Measurements from ENCODE around the gene GNRHR. TPM values are rescaled to one million over a fixed set of nuclear protein-coding genes. Genes with fewer than 3 reads are reported as not detected.

The GNRHR gene
- polyA plus RNA-seq, 1 experiment: not detected

GRCh38 chr4:67725132-67725531 is 29.1 kb downstream of the GNRHR start:
- Histone ChIP-seq H3K27ac (ENCODE audit: low read depth, low read length) (no peak overlapping the region), H3K9me3 (ENCODE audit: control insufficient read depth, insufficient read depth, low read length) (peaks cover 4% of the 10 kb centered on the region), H3K4me3 (ENCODE audit: low read depth, low read length) (no peak overlapping the region), H3K27me3 (ENCODE audit: control insufficient read depth, insufficient read depth, low read length) (no peaks in the 10 kb centered on the region)
- ChIA-PET CTCF (interaction anchor here (3.3 kb wide), 1 partner anchor 25 kb away, joined by 14 read pairs; the partner anchor contains the start of gene UBA6), POLR2A (no interaction called here)
- DNase-seq (ENCODE audit: low read depth, low spot score): no peak
- TF ChIP-seq CTCF (IDR thresholded peaks at IDR 0.05; ENCODE audit: low read depth, low read length): no peak

GRCh38 chr4:67723949-67724348 is 30.2 kb downstream of the GNRHR start:
- Histone ChIP-seq H3K9me3 (ENCODE audit: control insufficient read depth, insufficient read depth, low read length) (peaks cover 4% of the 10 kb centered on the region), H3K27ac (ENCODE audit: low read depth, low read length) (no peak overlapping the region), H3K27me3 (ENCODE audit: control insufficient read depth, insufficient read depth, low read length) (no peaks in the 10 kb centered on the region), H3K4me3 (ENCODE audit: low read depth, low read length) (no peak overlapping the region)
- no peak for DNase-seq (ENCODE audit: low read depth, low spot score)
- ChIA-PET CTCF (interaction anchor here (0.7 to 3.3 kb wide), 2 partner anchors 9 to 24 kb away, joined by 3 to 14 read pairs; partner anchors contain the start of gene UBA6), POLR2A (no interaction called here)
- no peak for TF ChIP-seq CTCF (IDR thresholded peaks at IDR 0.05; ENCODE audit: low read depth, low read length)

GRCh38 chr4:67723341-67723740 is 30.8 kb downstream of the GNRHR start:
- CTCF ChIA-PET: interaction anchor here (0.7 to 3.6 kb wide), 4 partner anchors 8 to 23 kb away, joined by 3 to 28 read pairs (median 8); partner anchors contain the start of gene UBA6
- H3K4me3 ChIP-seq (ENCODE audit: low read depth, low read length): no peak overlapping the region
- DNase-seq (ENCODE audit: low read depth, low spot score): no peak
- H3K9me3 ChIP-seq (ENCODE audit: control insufficient read depth, insufficient read depth, low read length): peaks cover 4% of the 10 kb centered on the region
- no peaks in the 10 kb centered on the region for H3K27me3 ChIP-seq (ENCODE audit: control insufficient read depth, insufficient read depth, low read length)
- POLR2A ChIA-PET: no interaction called here
- TF ChIP-seq CTCF (IDR thresholded peaks at IDR 0.05; ENCODE audit: low read depth, low read length): no peak
- H3K27ac ChIP-seq (ENCODE audit: low read depth, low read length): no peak overlapping the region

- Histone ChIP-seq H3K27ac (ENCODE audit: low read depth, low read length) (no peak overlapping the region), H3K27me3 (ENCODE audit: control insufficient read depth, insufficient read depth, low read length) (no peaks in the 10 kb centered on the region), H3K9me3 (ENCODE audit: control insufficient read depth, insufficient read depth, low read length) (no peaks in the 10 kb centered on the region; the same call in none of the 2 replicates), H3K4me3 (ENCODE audit: low read depth, low read length) (no peak overlapping the region)
- POLR2A ChIA-PET: no interaction called here
- CTCF ChIA-PET: interaction anchor here (0.6 to 3.6 kb wide), 4 partner anchors 21 to 57 kb away, joined by 3 to 28 read pairs (median 4); partner anchors contain the start of gene UBA6
- no peak for TF ChIP-seq CTCF (IDR thresholded peaks at IDR 0.05; ENCODE audit: low read depth, low read length)
- DNase-seq (ENCODE audit: low read depth, low spot score): no peak
These were observed 32.2 kb downstream of the GNRHR start for GRCh38 chr4:67721770-67722597.

- no peaks in the 10 kb centered on the region for H3K27me3 ChIP-seq (ENCODE audit: control insufficient read depth, insufficient read depth, low read length)
- DNase-seq (ENCODE audit: low read depth, low spot score): no peak
- no peak overlapping the region for H3K27ac ChIP-seq (ENCODE audit: low read depth, low read length)
- H3K4me3 ChIP-seq (ENCODE audit: low read depth, low read length): no peak overlapping the region
- POLR2A ChIA-PET: no interaction called here
- H3K9me3 ChIP-seq (ENCODE audit: control insufficient read depth, insufficient read depth, low read length): no peaks in the 10 kb centered on the region; the same call in 1 of the 2 replicates
- no peak for TF ChIP-seq CTCF (IDR thresholded peaks at IDR 0.05; ENCODE audit: low read depth, low read length)
- CTCF ChIA-PET: interaction anchor here (0.5 to 3.6 kb wide), 4 partner anchors 10 to 56 kb away, joined by 3 to 28 read pairs (median 4); partner anchors contain the start of gene UBA6
These were observed 32.8 kb downstream of the GNRHR start for GRCh38 chr4:67721315-67721769.
